Activated naive CD8-positive, alpha-beta T cell (primary cell): Measurements from ENCODE around the gene SMG5.
"Not testable (repeated sequence)": the region's sequence is repeated elsewhere in the genome, so short reads cannot be mapped to it uniquely, and the experiment has no call there.

Experiments used
- H3K27ac Mint-ChIP-seq: one replicate; pipeline ENCODE4 v1.8.0; 2021; ENCODE audit warnings: mixed read lengths
- H3K27me3 Mint-ChIP-seq: one replicate; pipeline ENCODE4 v1.8.0; 2021; ENCODE audit warnings: mixed read lengths
- H3K36me3 Mint-ChIP-seq: one replicate; pipeline ENCODE4 v1.8.0; 2021; ENCODE audit warnings: mixed read lengths
- H3K4me1 Mint-ChIP-seq: one replicate; pipeline ENCODE4 v1.8.0; 2021; ENCODE audit warnings: low read depth, mixed read lengths
- H3K4me3 Mint-ChIP-seq: one replicate; pipeline ENCODE4 v1.8.0; 2021; ENCODE audit warnings: mild to moderate bottlenecking, mixed read lengths
- H3K9me3 Mint-ChIP-seq: one replicate; pipeline ENCODE4 v1.8.0; 2021; ENCODE audit warnings: low read depth, mixed read lengths

SMG5 gene

GRCh38 chr1:156216361-156217086 lies 66.1 kb downstream of the SMG5 start:
- peaks cover 68% of the 10 kb centered on the region for H3K4me1 Mint-ChIP-seq
- peak overlapping the region; percentile 100 for H3K27ac Mint-ChIP-seq
- H3K27me3 Mint-ChIP-seq, H3K9me3 Mint-ChIP-seq: not testable (repeated sequence)
- H3K36me3 Mint-ChIP-seq: peaks cover 26% of the 10 kb centered on the region
- peak overlapping the region; percentile 30 for H3K4me3 Mint-ChIP-seq

- H3K4me1 Mint-ChIP-seq: peaks cover 53% of the 10 kb centered on the region
- H3K27me3 Mint-ChIP-seq: no peaks in the 10 kb centered on the region
- H3K9me3 Mint-ChIP-seq: no peaks in the 10 kb centered on the region
- peak overlapping the region; percentile 96 for H3K4me3 Mint-ChIP-seq
- H3K27ac Mint-ChIP-seq: peak overlapping the region; percentile 100
- peaks cover 17% of the 10 kb centered on the region for H3K36me3 Mint-ChIP-seq
These were observed 68.4 kb downstream of the SMG5 start for GRCh38 chr1:156214024-156214748.

GRCh38 chr1:156213644-156213966 lies 69.0 kb downstream of the SMG5 start:
- Mint-ChIP-seq H3K27ac (peak overlapping the region; percentile 100), H3K36me3 (peaks cover 16% of the 10 kb centered on the region), H3K9me3 (no peaks in the 10 kb centered on the region), H3K27me3 (no peaks in the 10 kb centered on the region), H3K4me3 (peak overlapping the region; percentile 96), H3K4me1 (peaks cover 53% of the 10 kb centered on the region)

- H3K4me1 Mint-ChIP-seq: peaks cover 49% of the 10 kb centered on the region
- H3K36me3 Mint-ChIP-seq: peaks cover 14% of the 10 kb centered on the region
These were observed 69.6 kb downstream of the SMG5 start, which contains the start of gene PMF1 for GRCh38 chr1:156212833-156213643. PMF1 (plus strand) TSS chr1:156213007; CDS start chr1:156213016, 9 bp downstream.

GRCh38 chr1:156212130-156212529 lies 70.5 kb downstream of the SMG5 start:
- no peaks in the 10 kb centered on the region for H3K27me3 Mint-ChIP-seq
- H3K36me3 Mint-ChIP-seq: peaks cover 12% of the 10 kb centered on the region

More at GRCh38 chr1:156212833-156213643, 69.6 kb downstream of the SMG5 start, which contains the start of gene PMF1:
- Mint-ChIP-seq H3K27me3 (no peaks in the 10 kb centered on the region), H3K27ac (peak within 1 kb of the TSS; percentile 100), H3K4me3 (peak within 1 kb of the TSS; percentile 96), H3K9me3 (no peaks in the 10 kb centered on the region)

GRCh38 chr1:156211243-156211642 lies 71.4 kb downstream of the SMG5 start:
- Mint-ChIP-seq H3K4me1 (peaks cover 36% of the 10 kb centered on the region), H3K4me3 (peak overlapping the region; percentile 30), H3K36me3 (peaks cover 12% of the 10 kb centered on the region), H3K9me3 (no peaks in the 10 kb centered on the region), H3K27ac (peak overlapping the region; percentile 100), H3K27me3 (no peaks in the 10 kb centered on the region)

More at GRCh38 chr1:156212130-156212529, 70.5 kb downstream of the SMG5 start:
- Mint-ChIP-seq H3K4me3 (peak overlapping the region; percentile 96), H3K27ac (peak overlapping the region; percentile 100), H3K4me1 (peaks cover 40% of the 10 kb centered on the region), H3K9me3 (no peaks in the 10 kb centered on the region)

GRCh38 chr1:156204686-156205085 lies 77.9 kb downstream of the SMG5 start:
- Mint-ChIP-seq H3K9me3 (no peaks in the 10 kb centered on the region), H3K4me1 (peaks cover 22% of the 10 kb centered on the region), H3K4me3 (no peak overlapping the region), H3K27me3 (no peaks in the 10 kb centered on the region), H3K36me3 (peaks cover 10% of the 10 kb centered on the region), H3K27ac (no peak overlapping the region)

- Mint-ChIP-seq H3K9me3 (no peaks in the 10 kb centered on the region), H3K4me3 (no peak overlapping the region), H3K36me3 (peaks cover 16% of the 10 kb centered on the region), H3K4me1 (peaks cover 33% of the 10 kb centered on the region), H3K27ac (no peak overlapping the region), H3K27me3 (no peaks in the 10 kb centered on the region)
These were observed 79.3 kb downstream of the SMG5 start for GRCh38 chr1:156203331-156203730.

- no peaks in the 10 kb centered on the region for H3K27me3 Mint-ChIP-seq
- peak overlapping the region; percentile 94 for H3K27ac Mint-ChIP-seq
These were observed 82.6 kb downstream of the SMG5 start for GRCh38 chr1:156200044-156200443.

More at GRCh38 chr1:156200044-156200443, 82.6 kb downstream of the SMG5 start:
- Mint-ChIP-seq H3K9me3 (no peaks in the 10 kb centered on the region), H3K4me3 (no peak overlapping the region), H3K36me3 (peaks cover 18% of the 10 kb centered on the region), H3K4me1 (peaks cover 54% of the 10 kb centered on the region)
